PFSK-1 (cell line): ENCODE results near the gene AMPD3.

Experiments used
- FOXP2 ChIP-seq: optimal IDR thresholded peaks from 2 replicates; pipeline ENCODE3; 2011; ENCODE audit warnings: borderline replicate concordance, control low read depth, inconsistent platforms; ENCODE audit not compliant: insufficient read depth; ENCODE audit errors: extremely low read length, extremely low read depth
- POLR2AphosphoS5 ChIP-seq: IDR thresholded peaks from 2 replicates; pipeline ENCODE4 v1.6.1; 2012; ENCODE audit warnings: low read depth, mild to moderate bottlenecking, control low read depth, low read length, moderate library complexity
- SIN3A ChIP-seq: IDR thresholded peaks from 2 replicates; pipeline ENCODE4 v1.6.1; 2012; ENCODE audit warnings: mild to moderate bottlenecking, low read length, moderate library complexity, borderline replicate concordance; ENCODE audit not compliant: insufficient read depth
- TAF1 ChIP-seq: IDR thresholded peaks from 2 replicates; pipeline ENCODE4 v1.6.1; 2012; ENCODE audit warnings: low read length, control low read depth, borderline replicate concordance; ENCODE audit not compliant: insufficient read depth
- TF ChIP-seq, protein P1 (sequence below), 2 experiments: IDR thresholded peaks; 2 replicates each; pipeline versions ENCODE4 v1.6.1 to v1.8.0; 2011 to 2012; ENCODE audit warnings: low read depth in 2 of 2, low read length in 2 of 2, control low read depth in 1 of 2, inconsistent platforms in 1 of 2, mild to moderate bottlenecking in 1 of 2, moderate library complexity in 1 of 2; ENCODE audit not compliant: insufficient read depth in 1 of 2

Gene AMPD3

DNA sequence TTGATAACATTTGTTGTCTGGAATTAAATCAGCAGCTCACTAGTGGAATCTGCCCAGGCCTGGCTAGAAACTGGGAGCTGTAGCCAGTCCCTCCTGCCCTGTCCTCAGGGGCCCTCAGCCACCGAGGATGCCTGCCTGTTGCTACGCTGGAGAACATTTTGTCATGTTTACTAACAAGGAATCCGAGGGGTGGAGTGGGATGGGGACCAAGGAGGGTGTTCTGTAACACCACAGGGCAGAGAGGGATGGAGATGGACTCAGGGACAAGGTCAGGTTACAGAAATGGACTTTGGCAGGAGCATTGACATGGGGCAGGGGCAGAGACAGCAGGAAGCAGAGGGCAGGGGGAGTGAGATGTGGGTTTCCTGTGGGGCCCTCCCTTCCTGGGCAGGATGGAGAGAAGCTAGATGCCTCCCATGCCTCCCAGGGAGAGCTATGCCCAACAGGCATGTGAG, 45.8 kb upstream of the AMPD3 start:
- TF ChIP-seq, protein P1, sequence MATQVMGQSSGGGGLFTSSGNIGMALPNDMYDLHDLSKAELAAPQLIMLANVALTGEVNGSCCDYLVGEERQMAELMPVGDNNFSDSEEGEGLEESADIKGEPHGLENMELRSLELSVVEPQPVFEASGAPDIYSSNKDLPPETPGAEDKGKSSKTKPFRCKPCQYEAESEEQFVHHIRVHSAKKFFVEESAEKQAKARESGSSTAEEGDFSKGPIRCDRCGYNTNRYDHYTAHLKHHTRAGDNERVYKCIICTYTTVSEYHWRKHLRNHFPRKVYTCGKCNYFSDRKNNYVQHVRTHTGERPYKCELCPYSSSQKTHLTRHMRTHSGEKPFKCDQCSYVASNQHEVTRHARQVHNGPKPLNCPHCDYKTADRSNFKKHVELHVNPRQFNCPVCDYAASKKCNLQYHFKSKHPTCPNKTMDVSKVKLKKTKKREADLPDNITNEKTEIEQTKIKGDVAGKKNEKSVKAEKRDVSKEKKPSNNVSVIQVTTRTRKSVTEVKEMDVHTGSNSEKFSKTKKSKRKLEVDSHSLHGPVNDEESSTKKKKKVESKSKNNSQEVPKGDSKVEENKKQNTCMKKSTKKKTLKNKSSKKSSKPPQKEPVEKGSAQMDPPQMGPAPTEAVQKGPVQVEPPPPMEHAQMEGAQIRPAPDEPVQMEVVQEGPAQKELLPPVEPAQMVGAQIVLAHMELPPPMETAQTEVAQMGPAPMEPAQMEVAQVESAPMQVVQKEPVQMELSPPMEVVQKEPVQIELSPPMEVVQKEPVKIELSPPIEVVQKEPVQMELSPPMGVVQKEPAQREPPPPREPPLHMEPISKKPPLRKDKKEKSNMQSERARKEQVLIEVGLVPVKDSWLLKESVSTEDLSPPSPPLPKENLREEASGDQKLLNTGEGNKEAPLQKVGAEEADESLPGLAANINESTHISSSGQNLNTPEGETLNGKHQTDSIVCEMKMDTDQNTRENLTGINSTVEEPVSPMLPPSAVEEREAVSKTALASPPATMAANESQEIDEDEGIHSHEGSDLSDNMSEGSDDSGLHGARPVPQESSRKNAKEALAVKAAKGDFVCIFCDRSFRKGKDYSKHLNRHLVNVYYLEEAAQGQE (IDR thresholded peaks at IDR 0.05; ENCODE audit: insufficient read depth in 1 of 2, low read depth in 2 of 2, low read length in 2 of 2), result no peak
- TF ChIP-seq FOXP2, result no peak
- TF ChIP-seq POLR2AphosphoS5, result no peak
- no peak for TF ChIP-seq SIN3A
- no peak for TF ChIP-seq TAF1

DNA sequence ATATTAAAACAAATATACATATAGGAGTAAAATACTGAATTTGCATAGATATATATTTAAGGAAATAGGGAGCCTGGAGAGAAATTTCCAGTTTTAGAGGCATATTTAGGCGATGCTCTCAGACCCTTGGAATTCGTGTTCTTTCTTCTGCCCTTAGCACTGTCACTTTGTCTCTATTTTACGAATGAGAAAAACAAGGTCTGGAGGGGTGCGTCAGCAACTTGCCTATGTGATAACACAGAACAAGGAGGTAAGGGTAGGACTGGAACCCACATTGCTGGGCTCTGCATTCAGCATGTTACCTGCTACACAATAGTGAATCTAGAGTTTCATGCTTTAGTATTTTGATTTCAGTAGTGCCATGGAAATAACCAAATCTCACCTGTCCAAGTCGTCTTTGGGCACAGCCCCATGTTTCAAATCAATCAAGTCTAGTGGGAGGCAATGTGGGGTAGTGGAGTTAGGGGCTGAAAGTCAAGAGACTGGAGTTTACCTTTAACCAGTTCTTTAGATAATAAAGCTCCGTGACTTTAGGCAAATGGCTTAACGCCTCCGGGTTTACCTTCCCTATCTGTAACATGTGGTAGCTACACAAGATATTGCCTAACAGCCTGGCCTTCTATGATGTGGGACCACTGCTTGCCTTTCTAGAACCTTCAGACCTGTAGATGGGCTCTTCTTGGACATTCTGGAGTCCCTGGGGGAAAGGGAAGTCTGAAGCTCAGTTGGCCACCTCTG, 44.8 kb upstream of the AMPD3 start:
- TF ChIP-seq, protein P1 (IDR thresholded peaks at IDR 0.05; ENCODE audit: insufficient read depth in 1 of 2, low read depth in 2 of 2, low read length in 2 of 2), result no peak
- TF ChIP-seq FOXP2 (no peak), POLR2AphosphoS5 (no peak), SIN3A (no peak), TAF1 (no peak)

DNA sequence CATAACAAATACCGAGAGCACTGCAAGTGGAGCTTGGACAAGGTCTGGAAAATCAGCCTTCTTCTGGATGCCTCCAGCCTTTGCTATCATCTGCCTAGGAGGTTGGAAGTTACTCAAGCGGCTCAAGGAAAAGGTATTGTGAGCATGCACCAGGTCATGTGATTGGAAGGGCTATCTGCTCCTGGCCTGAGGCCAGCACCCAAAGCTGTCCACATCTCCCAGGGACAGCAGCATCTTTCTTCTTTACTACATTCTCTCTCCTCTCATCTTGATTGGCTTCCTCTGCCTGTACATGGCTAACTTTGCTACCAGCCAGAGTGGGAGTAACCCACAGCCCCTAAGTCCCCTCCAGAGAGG, 44.2 kb upstream of the AMPD3 start:
- TF ChIP-seq POLR2AphosphoS5 (no peak), SIN3A (no peak), FOXP2 (no peak), TAF1 (no peak)
- TF ChIP-seq, protein P1 (IDR thresholded peaks at IDR 0.05; ENCODE audit: insufficient read depth in 1 of 2, low read depth in 2 of 2, low read length in 2 of 2), result no peak

DNA sequence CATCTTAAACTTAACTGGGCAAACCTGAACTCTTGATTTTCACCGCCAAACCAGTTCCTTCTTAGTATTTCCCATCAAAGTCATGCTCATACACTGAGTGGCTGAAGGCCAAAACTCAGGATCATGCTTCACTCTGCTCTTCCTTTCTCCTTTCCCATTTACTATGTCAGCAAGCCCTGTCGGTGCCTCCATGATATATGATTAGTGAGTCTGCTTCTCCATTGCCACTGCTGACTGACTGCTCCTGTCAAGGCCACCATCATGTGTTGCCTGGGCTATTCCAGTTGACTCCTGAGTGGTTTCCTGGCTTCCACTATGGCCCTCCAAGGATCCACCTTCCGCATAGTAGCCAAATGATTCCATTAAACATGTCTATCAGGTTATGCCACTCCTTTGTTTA, 42.8 kb upstream of the AMPD3 start:
- TF ChIP-seq POLR2AphosphoS5 (no peak), SIN3A (no peak), TAF1 (no peak), FOXP2 (no peak)
- TF ChIP-seq, protein P1 (IDR thresholded peaks at IDR 0.05; ENCODE audit: insufficient read depth in 1 of 2, low read depth in 2 of 2, low read length in 2 of 2), result no peak

DNA sequence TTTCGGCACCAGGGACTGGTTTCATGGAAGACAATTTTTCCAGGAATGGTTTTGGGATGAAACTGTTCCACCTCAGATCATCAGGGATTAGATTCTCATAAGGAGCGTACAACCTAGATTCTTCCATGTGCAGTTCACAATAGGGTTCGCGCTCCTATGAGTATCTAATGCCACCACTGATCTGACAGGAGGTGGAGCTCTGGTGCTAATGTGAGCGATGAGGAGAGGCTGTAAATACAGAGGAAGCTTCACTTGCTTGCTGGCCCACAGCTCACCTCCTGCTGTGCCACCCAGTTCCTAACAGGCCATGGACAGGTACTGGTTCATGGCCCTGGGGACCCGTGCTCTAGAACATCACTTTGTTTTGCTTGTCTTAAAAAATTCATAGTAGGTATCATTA, 41.8 kb upstream of the AMPD3 start:
- TF ChIP-seq, protein P1 (IDR thresholded peaks at IDR 0.05; ENCODE audit: insufficient read depth in 1 of 2, low read depth in 2 of 2, low read length in 2 of 2), result no peak
- TF ChIP-seq TAF1, result no peak
- no peak for TF ChIP-seq FOXP2
- no peak for TF ChIP-seq POLR2AphosphoS5
- no peak for TF ChIP-seq SIN3A
